Kidney epithelial cell (primary cell): ENCODE data around the gene ATL3. TPM values are rescaled to one million over a fixed set of nuclear protein-coding genes. Genes with fewer than 3 reads are reported as not detected.

Experiments
- DNase-seq: peaks from one replicate; pipeline ENCODE4 v3.0.0-alpha.2; 2010; ENCODE audit warnings: low read depth
- H3K27me3 ChIP-seq: 2 replicates; pipeline ENCODE4 v1.6.0; 2011; ENCODE audit warnings: low read length; ENCODE audit not compliant: control insufficient read depth, insufficient read depth
- H3K36me3 ChIP-seq: 2 replicates; pipeline ENCODE4 v1.5.1; 2011; ENCODE audit warnings: low read length; ENCODE audit not compliant: control insufficient read depth, insufficient read depth
- H3K4me3 ChIP-seq: 2 replicates; pipeline ENCODE4 v1.5.1; 2011; ENCODE audit warnings: low read depth, mild to moderate bottlenecking, control low read depth, low read length
- total RNA-seq: library from RNA; depleted of rRNA; stranded (reverse); fragments of >200 nt; gene quantifications from 2 replicates; pipeline ENCODE4 v1.2.3, GENCODE V29; 2015
- TF ChIP-seq, protein P1 (sequence below): IDR thresholded peaks from 2 replicates; pipeline ENCODE4 v1.5.1; 2011; ENCODE audit warnings: mild to moderate bottlenecking, moderate library complexity, low read length, control low read depth, inconsistent platforms; ENCODE audit not compliant: insufficient read depth, poor library complexity, severe bottlenecking

The ATL3 gene
- total RNA-seq, 1 donor from 2014 or later, result 42.6 TPM

DNA sequence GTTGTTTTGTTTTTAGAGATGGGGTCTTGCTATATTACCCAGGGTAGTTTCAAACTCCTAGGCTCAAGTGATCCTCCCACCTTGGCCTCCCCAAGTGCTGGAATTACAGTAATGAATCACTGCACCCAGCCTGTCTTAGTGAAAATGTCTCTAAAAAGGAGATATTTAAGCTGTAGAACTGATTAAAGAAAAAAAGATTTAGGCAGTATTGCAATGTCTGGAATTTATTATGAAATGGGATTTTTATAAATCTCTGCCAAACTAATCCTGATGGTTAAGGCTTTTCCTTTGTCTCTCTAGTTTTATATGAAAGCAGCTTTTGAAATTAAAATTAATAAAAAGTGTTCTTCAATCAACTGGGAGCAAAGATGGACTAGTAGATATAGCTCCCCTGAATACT, 59.0 kb downstream of the ATL3 start:
- no peaks in the 10 kb centered on the region for H3K36me3 ChIP-seq
- no peak for DNase-seq
- H3K4me3 ChIP-seq, result no peak overlapping the region
- H3K27me3 ChIP-seq, result no peaks in the 10 kb centered on the region
- TF ChIP-seq, protein P1, sequence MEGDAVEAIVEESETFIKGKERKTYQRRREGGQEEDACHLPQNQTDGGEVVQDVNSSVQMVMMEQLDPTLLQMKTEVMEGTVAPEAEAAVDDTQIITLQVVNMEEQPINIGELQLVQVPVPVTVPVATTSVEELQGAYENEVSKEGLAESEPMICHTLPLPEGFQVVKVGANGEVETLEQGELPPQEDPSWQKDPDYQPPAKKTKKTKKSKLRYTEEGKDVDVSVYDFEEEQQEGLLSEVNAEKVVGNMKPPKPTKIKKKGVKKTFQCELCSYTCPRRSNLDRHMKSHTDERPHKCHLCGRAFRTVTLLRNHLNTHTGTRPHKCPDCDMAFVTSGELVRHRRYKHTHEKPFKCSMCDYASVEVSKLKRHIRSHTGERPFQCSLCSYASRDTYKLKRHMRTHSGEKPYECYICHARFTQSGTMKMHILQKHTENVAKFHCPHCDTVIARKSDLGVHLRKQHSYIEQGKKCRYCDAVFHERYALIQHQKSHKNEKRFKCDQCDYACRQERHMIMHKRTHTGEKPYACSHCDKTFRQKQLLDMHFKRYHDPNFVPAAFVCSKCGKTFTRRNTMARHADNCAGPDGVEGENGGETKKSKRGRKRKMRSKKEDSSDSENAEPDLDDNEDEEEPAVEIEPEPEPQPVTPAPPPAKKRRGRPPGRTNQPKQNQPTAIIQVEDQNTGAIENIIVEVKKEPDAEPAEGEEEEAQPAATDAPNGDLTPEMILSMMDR, result no peak

- Histone ChIP-seq H3K4me3 (no peak overlapping the region), H3K27me3 (no peaks in the 10 kb centered on the region), H3K36me3 (no peaks in the 10 kb centered on the region)
- TF ChIP-seq, protein P1, result no peak
- no peak for DNase-seq
Observed at GRCh38 chr11:63611395-63611747, 59.8 kb downstream of the ATL3 start.

GRCh38 chr11:63610604-63611394, 60.4 kb downstream of the ATL3 start:
- DNase-seq, result no peak
- Histone ChIP-seq H3K4me3 (no peak overlapping the region), H3K27me3 (no peaks in the 10 kb centered on the region), H3K36me3 (no peaks in the 10 kb centered on the region)
- TF ChIP-seq, protein P1, result no peak

- H3K36me3 ChIP-seq, result no peaks in the 10 kb centered on the region
- no peaks in the 10 kb centered on the region for H3K27me3 ChIP-seq
- H3K4me3 ChIP-seq, result no peak overlapping the region
- DNase-seq, result no peak
- TF ChIP-seq, protein P1, result no peak
Observed at GRCh38 chr11:63609971-63610580, 61.1 kb downstream of the ATL3 start.

DNA sequence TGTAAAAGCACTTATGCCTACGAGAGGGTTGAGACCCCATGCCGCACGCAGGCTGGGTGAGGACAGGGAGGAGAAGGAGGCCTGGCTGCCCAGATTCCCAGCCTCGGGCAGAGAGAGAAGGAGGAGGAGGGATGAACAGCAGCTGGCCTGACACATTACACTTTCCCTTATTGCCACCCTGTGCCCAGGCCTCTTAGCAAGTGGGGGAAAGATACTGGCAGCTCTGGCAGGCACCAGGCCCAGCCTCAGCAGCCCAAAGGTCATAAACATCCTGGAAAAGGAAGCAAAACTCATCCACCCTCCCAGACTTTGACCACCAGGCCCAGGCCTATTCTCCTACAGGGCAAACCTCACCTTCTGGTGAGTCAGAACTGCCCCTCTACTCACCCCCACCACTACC, 61.6 kb downstream of the ATL3 start:
- no peak overlapping the region for H3K4me3 ChIP-seq

More for the DNA sequence above, 61.6 kb downstream of the ATL3 start:
- H3K27me3 ChIP-seq, result no peaks in the 10 kb centered on the region
- DNase-seq, result no peak
- TF ChIP-seq, protein P1, result no peak
- no peaks in the 10 kb centered on the region for H3K36me3 ChIP-seq
